ENCODE results near the gene PRKCH.

PRKCH gene

DNA sequence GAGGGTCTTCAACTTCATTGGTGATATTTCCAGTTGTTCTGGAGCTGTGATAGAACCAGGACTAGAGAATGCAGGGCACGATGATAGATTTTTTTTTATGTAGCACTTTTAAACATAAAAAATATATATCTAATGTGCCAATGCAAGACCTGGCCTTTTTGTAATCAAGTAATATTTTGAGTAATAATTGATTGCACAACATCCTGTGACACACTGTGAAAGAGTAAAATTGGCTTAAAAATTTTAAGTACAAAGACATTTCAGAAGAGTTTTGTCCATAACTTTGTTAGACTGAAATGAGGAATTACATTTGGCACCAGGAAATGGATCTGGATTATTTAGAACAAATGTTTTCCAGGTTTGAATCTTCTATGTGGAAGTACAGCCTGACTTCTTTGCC is 22.1 kb downstream of the PRKCH start:
- no peak overlapping the region for H3K27ac ChIP-seq
- DNase-seq (ENCODE audit: low read depth, low spot score), result no peak
- no peaks in the 10 kb centered on the region for H3K9me3 ChIP-seq (ENCODE audit: low read depth, low read length)
- no peak overlapping the region for H3K9ac ChIP-seq (ENCODE audit: insufficient read length)
- TF ChIP-seq FOXP2 (optimal IDR thresholded peaks at IDR 0.05; ENCODE audit: control extremely low read depth, extremely low read length, insufficient read depth), result no peak
- no peak for TF ChIP-seq POLR2AphosphoS5 (IDR thresholded peaks at IDR 0.05; ENCODE audit: borderline replicate concordance, low read depth, low read length)
- no peak for TF ChIP-seq EZH2 (IDR thresholded peaks at IDR 0.05)
- no peaks in the 10 kb centered on the region for H3K36me3 ChIP-seq (ENCODE audit: insufficient read depth, low read length)
- no peak overlapping the region for H3K4me3 ChIP-seq

DNA sequence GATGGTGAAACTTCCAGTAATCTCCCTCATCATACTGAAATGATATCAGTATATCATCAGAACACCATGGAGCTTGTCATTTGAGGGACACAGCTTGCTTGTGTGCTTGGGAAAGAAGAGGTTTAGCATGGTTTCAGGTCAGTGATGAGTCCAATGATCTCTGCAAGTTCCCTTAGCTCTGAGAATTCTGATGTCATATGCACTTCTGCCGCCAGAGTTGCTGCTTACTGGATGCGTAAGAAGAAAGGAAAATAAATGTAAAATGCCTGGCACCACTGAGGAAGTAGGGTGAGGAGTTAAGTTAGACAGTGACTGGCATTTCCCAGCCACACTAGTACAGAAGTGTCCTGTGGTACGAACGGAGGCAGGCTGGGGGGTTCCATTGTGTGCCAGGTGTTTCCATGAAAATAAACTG is 22.6 kb downstream of the PRKCH start:
- H3K9me3 ChIP-seq (ENCODE audit: low read depth, low read length), result no peaks in the 10 kb centered on the region
- no peak overlapping the region for H3K4me3 ChIP-seq
- H3K9ac ChIP-seq (ENCODE audit: insufficient read length), result no peak overlapping the region
- H3K27ac ChIP-seq, result no peak overlapping the region
- H3K36me3 ChIP-seq (ENCODE audit: insufficient read depth, low read length), result no peaks in the 10 kb centered on the region
- DNase-seq (ENCODE audit: low read depth, low spot score), result no peak
- no peak for TF ChIP-seq FOXP2 (optimal IDR thresholded peaks at IDR 0.05; ENCODE audit: control extremely low read depth, extremely low read length, insufficient read depth)
- TF ChIP-seq POLR2AphosphoS5 (IDR thresholded peaks at IDR 0.05; ENCODE audit: borderline replicate concordance, low read depth, low read length), result no peak
- no peak for TF ChIP-seq EZH2 (IDR thresholded peaks at IDR 0.05)

DNA sequence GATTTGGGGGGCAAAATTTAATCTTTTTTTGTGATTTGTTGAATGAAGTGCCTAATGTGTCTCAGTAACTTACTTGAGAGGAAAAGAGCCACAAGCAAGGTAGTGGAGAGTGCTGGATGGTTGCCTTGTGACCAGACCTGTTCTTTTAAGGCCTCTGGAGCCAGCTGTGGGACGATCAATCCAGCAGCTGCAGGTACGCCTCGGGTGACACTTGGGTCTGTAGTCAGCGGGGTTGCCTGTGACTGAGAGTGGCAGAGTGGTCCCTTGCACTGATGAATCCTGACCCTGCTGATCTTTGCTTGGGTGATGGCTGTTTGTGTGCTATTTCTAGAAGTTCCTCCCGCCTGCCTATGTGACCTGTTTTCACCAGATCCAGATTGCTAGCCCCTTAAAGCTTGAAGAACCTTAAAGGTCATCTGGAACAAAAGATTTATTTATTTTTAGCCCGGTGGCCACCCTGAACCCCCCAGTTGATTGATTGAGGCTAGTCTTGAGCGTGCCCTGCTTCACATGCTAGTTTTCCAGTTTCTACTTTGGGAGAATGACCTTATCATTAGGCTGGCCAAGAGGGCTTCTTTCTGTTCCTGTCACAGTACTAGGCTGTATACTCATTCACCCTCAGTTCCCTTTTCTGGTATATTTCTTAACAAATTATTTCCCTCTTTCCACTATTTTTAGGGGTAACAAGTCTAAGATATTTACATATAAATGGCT is 23.2 kb downstream of the PRKCH start:
- Histone ChIP-seq H3K9me3 (ENCODE audit: low read depth, low read length) (no peaks in the 10 kb centered on the region), H3K27ac (no peak overlapping the region), H3K36me3 (ENCODE audit: insufficient read depth, low read length) (no peaks in the 10 kb centered on the region), H3K9ac (ENCODE audit: insufficient read length) (no peak overlapping the region), H3K4me3 (no peak overlapping the region)
- no peak for DNase-seq (ENCODE audit: low read depth, low spot score)
- TF ChIP-seq EZH2 (IDR thresholded peaks at IDR 0.05) (no peak), FOXP2 (optimal IDR thresholded peaks at IDR 0.05; ENCODE audit: control extremely low read depth, extremely low read length, insufficient read depth) (no peak), POLR2AphosphoS5 (IDR thresholded peaks at IDR 0.05; ENCODE audit: borderline replicate concordance, low read depth, low read length) (no peak)

DNA sequence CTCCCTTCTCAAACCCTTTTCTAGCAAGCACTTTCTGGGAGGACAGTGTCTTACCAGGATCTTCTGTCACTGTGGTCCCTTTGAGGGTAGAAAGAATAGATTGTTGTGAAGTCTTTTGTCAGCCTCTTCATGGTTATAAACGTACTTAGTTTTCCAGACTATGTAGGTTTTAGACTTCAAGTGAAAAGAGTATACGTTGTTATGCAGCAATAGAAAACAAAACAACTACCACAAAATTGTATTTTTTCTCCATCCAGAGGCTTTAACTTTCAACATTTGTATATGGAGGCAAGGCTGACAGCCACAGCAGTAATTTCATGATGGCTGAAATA is 23.7 kb downstream of the PRKCH start:
- Histone ChIP-seq H3K36me3 (ENCODE audit: insufficient read depth, low read length) (no peaks in the 10 kb centered on the region), H3K27ac (no peak overlapping the region), H3K4me3 (no peak overlapping the region), H3K9ac (ENCODE audit: insufficient read length) (no peak overlapping the region), H3K9me3 (ENCODE audit: low read depth, low read length) (no peaks in the 10 kb centered on the region)
- TF ChIP-seq EZH2 (IDR thresholded peaks at IDR 0.05), result no peak
- no peak for TF ChIP-seq FOXP2 (optimal IDR thresholded peaks at IDR 0.05; ENCODE audit: control extremely low read depth, extremely low read length, insufficient read depth)
- no peak for TF ChIP-seq POLR2AphosphoS5 (IDR thresholded peaks at IDR 0.05; ENCODE audit: borderline replicate concordance, low read depth, low read length)
- no peak for DNase-seq (ENCODE audit: low read depth, low spot score)

DNA sequence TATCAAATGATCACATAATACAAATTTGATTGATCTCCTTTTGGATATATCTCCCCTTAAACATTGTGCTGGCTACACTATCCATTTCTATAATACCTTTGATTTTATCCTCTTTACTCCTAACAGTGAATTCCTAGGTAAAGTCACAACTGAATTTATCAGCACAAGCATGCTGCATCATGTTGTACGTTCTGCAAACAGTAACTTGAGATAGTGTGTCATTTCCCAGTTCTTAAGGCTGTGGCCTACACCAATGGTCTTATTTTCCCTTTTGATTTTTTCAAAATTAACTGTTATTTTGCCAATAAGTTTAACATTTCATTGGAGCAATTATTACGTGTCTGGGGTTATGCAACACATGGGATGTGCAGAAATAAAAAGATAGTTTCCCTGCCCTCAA is 24.8 kb downstream of the PRKCH start:
- no peaks in the 10 kb centered on the region for H3K9me3 ChIP-seq (ENCODE audit: low read depth, low read length)
- H3K4me3 ChIP-seq, result no peak overlapping the region
- H3K27ac ChIP-seq, result no peak overlapping the region
- H3K9ac ChIP-seq (ENCODE audit: insufficient read length), result no peak overlapping the region
- DNase-seq (ENCODE audit: low read depth, low spot score), result no peak
- TF ChIP-seq POLR2AphosphoS5 (IDR thresholded peaks at IDR 0.05; ENCODE audit: borderline replicate concordance, low read depth, low read length) (no peak), FOXP2 (optimal IDR thresholded peaks at IDR 0.05; ENCODE audit: control extremely low read depth, extremely low read length, insufficient read depth) (no peak), EZH2 (IDR thresholded peaks at IDR 0.05) (no peak)
- H3K36me3 ChIP-seq (ENCODE audit: insufficient read depth, low read length), result no peaks in the 10 kb centered on the region

DNA sequence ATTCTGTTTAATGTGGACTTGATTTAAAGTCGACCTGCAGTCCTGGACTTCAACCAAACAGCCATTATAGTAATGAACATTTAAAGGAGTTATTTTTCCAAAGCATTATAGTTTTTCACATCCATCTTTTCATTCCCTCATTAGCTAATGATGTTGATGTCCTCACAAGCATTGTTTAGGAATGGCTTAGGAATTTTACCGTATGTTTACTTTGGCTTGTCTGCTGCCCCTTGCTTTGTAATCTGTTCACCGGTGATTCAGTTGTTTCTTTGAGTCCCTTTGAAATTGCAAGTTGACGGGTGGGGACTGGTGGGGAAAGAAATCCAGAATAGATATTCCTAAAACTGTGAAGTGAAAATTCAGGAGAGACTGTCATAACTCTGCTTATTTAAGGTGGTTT is 25.4 kb downstream of the PRKCH start:
- H3K9me3 ChIP-seq (ENCODE audit: low read depth, low read length), result no peaks in the 10 kb centered on the region
- H3K36me3 ChIP-seq (ENCODE audit: insufficient read depth, low read length), result no peaks in the 10 kb centered on the region
- TF ChIP-seq EZH2 (IDR thresholded peaks at IDR 0.05), result no peak
- TF ChIP-seq FOXP2 (optimal IDR thresholded peaks at IDR 0.05; ENCODE audit: control extremely low read depth, extremely low read length, insufficient read depth), result no peak
- no peak for TF ChIP-seq POLR2AphosphoS5 (IDR thresholded peaks at IDR 0.05; ENCODE audit: borderline replicate concordance, low read depth, low read length)
- no peak for DNase-seq (ENCODE audit: low read depth, low spot score)
- no peak overlapping the region for H3K9ac ChIP-seq (ENCODE audit: insufficient read length)
- no peak overlapping the region for H3K27ac ChIP-seq
- H3K4me3 ChIP-seq, result no peak overlapping the region

DNA sequence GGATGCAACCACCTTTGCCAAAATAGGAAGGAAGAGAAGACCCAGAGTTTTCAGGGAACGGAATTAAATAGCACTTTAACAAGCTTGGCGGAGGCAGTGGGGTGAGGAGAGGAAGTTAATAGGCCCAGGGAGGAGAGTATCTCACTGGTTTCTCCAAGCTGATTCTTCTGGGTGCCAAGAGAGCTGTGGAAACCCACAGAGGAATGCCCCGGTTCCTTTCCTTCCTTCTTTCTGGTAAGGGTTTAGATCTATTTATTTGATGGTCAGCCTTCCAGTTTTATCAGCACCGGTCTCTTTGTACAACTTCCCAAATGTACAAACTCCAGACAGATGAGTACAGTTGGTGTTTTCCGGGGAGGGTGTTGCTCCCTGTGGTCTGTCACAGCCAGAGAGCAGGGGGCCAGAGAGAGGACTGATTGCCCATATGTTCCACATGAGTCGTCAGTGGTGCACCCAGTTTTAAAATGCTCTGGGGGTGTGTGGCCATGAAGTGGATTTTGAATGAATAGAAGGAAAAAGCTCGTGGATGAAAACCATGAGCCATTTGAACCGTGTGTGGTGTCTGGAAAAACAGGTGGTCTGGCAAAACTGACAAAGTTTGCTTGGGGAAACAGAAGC is 26.6 kb downstream of the PRKCH start:
- TF ChIP-seq POLR2AphosphoS5 (IDR thresholded peaks at IDR 0.05; ENCODE audit: borderline replicate concordance, low read depth, low read length) (no peak), FOXP2 (optimal IDR thresholded peaks at IDR 0.05; ENCODE audit: control extremely low read depth, extremely low read length, insufficient read depth) (no peak), EZH2 (IDR thresholded peaks at IDR 0.05) (no peak)
- DNase-seq (ENCODE audit: low read depth, low spot score), result no peak
- Histone ChIP-seq H3K4me3 (no peak overlapping the region), H3K9me3 (ENCODE audit: low read depth, low read length) (no peaks in the 10 kb centered on the region), H3K27ac (no peak overlapping the region), H3K9ac (ENCODE audit: insufficient read length) (no peak overlapping the region), H3K36me3 (ENCODE audit: insufficient read depth, low read length) (no peaks in the 10 kb centered on the region)

DNA sequence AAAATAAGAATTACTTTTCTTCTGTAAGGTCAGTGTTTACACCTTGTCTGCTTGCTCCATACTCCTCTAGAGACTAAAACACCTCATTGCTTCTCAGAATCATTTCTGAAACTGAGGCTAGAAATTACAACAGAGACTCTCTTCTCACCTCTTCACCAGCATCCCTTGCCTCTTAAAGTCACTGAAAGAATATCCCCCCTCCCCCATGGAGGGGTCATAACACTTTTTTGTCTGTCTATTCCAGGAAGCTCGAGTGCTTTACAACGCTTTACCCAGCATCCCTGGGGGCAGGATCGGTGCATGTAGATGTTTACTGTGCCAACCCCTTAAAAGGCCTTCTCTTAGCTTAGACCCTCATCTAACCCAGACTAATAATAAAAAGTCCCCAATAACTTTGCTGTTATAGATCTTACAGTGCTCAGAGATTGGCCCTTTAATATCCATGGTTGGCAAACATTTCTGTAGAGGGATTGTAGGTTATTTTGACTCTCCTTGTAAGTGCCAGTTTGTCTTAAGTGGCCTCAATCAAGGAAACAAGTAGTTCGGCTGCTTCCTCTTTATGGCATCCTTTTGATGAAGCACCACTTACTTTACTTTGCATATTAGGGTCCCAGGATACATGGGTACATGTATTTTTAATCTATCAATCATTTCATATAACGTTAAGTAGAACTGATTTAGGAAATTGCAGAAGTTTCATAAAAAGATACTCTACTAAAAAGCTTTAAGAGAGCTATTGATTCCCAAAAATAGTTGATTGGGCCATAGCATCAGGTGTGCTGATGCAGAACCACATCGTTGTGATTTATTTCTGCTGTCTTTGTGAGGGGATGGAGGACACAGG is 29.3 kb downstream of the PRKCH start:
- Histone ChIP-seq H3K27ac (no peak overlapping the region), H3K36me3 (ENCODE audit: insufficient read depth, low read length) (no peaks in the 10 kb centered on the region), H3K4me3 (no peak overlapping the region), H3K9ac (ENCODE audit: insufficient read length) (no peak overlapping the region), H3K9me3 (ENCODE audit: low read depth, low read length) (no peaks in the 10 kb centered on the region)
- no peak for DNase-seq (ENCODE audit: low read depth, low spot score)
- TF ChIP-seq POLR2AphosphoS5 (IDR thresholded peaks at IDR 0.05; ENCODE audit: borderline replicate concordance, low read depth, low read length), result no peak
- no peak for TF ChIP-seq FOXP2 (optimal IDR thresholded peaks at IDR 0.05; ENCODE audit: control extremely low read depth, extremely low read length, insufficient read depth)
- no peak for TF ChIP-seq EZH2 (IDR thresholded peaks at IDR 0.05)

All from SK-N-MC (cell line).